ENCODE measurements around the gene DBX1. TPM values are rescaled to one million over a fixed set of nuclear protein-coding genes. Genes with fewer than 3 reads are reported as not detected.

The DBX1 gene, protein sequence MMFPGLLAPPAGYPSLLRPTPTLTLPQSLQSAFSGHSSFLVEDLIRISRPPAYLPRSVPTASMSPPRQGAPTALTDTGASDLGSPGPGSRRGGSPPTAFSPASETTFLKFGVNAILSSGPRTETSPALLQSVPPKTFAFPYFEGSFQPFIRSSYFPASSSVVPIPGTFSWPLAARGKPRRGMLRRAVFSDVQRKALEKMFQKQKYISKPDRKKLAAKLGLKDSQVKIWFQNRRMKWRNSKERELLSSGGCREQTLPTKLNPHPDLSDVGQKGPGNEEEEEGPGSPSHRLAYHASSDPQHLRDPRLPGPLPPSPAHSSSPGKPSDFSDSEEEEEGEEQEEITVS
- total RNA-seq (not detected), polyA plus RNA-seq (not detected)

DNA sequence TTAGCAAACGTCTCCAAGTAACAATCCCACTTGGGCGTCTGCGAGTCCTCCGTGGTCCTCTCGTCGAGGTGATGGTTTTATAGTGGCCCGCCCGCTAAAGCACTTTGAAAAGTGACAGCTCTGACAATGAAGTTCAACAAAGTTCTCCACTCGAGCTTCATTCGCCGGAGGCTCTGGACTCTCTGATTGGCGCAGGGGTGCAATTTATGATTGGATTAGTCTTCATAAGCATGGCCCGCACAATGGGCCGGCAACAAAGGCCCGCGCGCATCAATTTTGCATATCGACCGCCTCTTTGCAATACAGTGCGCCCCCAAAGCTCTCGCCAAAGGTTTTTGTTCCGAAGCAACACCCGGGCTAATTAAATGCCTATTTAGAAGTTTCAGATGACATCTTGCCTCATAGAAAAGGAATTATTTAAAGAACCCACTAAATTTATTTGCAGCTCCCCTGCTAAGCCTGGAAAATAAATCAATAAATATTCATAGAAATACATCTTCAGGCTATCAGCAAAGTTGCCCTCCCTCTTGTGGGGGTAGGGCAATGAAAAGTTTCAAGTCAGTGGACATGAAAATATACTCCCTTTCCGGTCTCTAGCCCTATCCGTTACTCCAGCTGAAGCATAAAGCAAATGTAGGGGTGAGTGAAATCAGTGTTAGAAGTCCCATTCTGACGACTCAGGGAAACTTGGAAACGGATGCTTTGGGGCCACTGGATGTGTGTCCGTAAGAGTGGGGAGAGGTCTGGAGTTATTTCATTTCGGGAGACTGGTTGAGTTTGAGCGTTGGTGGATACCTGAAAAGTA lies at the start of gene DBX1:
TSS of gene DBX1 (minus strand) at position 51 of the 805 bp plus-strand sequence. CDS start 151 bp downstream, outside the sequence.
- no peak within 1 kb of the TSS for H3K27ac ChIP-seq (ENCODE audit: low read depth, low read length)
- ChIA-PET CTCF (ENCODE audit: partially characterized antibody) (no interaction called here), POLR2A (ENCODE audit: partially characterized antibody) (no interaction called here)
- H3K9me3 ChIP-seq (ENCODE audit: control insufficient read depth in 1 of 2, low read length in 2 of 2), result no peaks in the 10 kb centered on the region
- H3K4me1 Mint-ChIP-seq, result peaks cover 24 to 65% (median 35%) of the 10 kb centered on the region in 4 donors
- intact Hi-C loops (cut with micrococcal nuclease), result no loop called here
- H3K4me3 Mint-ChIP-seq, result peak within 1 kb of the TSS; percentile 24 to 65 (median 39)
- peaks cover 61 to 71% of the 10 kb centered on the region in 2 donors for H3K27me3 Mint-ChIP-seq
- no peaks in the 10 kb centered on the region for H3K36me3 ChIP-seq (ENCODE audit: insufficient read depth, low read length)
- no peak within 1 kb of the TSS for H3K4me3 ChIP-seq (ENCODE audit: low read length in 2 of 2)
- peak within 1 kb of the TSS in 6 of 7 donors; percentile 42 to 95 (median 79) for H3K27ac Mint-ChIP-seq
- H3K9me3 Mint-ChIP-seq, result peaks cover 0 to 46% (median 26%) of the 10 kb centered on the region in 8 donors
- H3K36me3 Mint-ChIP-seq, result peaks cover 0 to 3% of the 10 kb centered on the region in 2 donors
- peaks cover 67% of the 10 kb centered on the region for H3K27me3 ChIP-seq (ENCODE audit: insufficient read depth, low read length)
- DNase-seq, result peak in 2 of 5 donors; percentile 0 to 5
- H3K4me1 ChIP-seq (ENCODE audit: insufficient read depth, low read length), result peaks cover 29% of the 10 kb centered on the region

DNA sequence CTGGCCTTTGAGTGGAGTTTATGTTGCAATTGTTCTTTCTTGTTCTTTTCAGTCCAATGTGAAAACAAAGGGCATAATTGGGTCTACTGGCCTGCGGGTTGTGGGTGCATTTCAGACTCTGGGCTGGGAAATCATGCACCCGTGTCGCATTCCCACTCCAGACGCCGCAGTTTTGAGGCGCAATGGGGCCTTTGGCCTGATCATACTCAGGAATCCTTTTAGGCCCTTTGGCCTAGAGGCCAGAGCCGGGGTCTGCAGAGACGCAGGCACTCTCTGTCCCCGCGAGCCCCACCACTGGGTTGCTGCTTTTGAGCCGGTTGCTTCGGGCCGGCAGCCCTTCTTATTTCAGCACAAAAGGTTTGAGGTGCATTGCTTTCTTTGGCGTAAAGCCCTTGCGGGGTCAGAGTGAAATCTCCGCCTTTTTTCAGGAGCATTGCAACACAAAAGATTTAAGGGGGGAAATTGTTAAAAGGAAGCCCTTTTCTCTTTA lies 48.4 kb upstream of the DBX1 start:
- POLR2A ChIA-PET (ENCODE audit: partially characterized antibody), result no interaction called here
- no peak for DNase-seq
- H3K4me1 Mint-ChIP-seq, result peaks cover 0 to 4% (median 2%) of the 10 kb centered on the region in 4 donors
- intact Hi-C loops (cut with micrococcal nuclease), result no loop called here
- H3K4me3 ChIP-seq (ENCODE audit: low read length in 2 of 2), result no peak overlapping the region
- H3K9me3 Mint-ChIP-seq, result peaks cover 0 to 8% (median 2%) of the 10 kb centered on the region in 8 donors
- no peaks in the 10 kb centered on the region for H3K9me3 ChIP-seq (ENCODE audit: control insufficient read depth in 1 of 2, low read length in 2 of 2)
- no peak overlapping the region for H3K27ac ChIP-seq (ENCODE audit: low read depth, low read length)
- H3K27me3 Mint-ChIP-seq, result peaks cover 28 to 42% of the 10 kb centered on the region in 2 donors
- no peak overlapping the region for H3K27ac Mint-ChIP-seq
- peaks cover 12% of the 10 kb centered on the region for H3K27me3 ChIP-seq (ENCODE audit: insufficient read depth, low read length)
- CTCF ChIA-PET (ENCODE audit: partially characterized antibody), result no interaction called here
- H3K36me3 ChIP-seq (ENCODE audit: insufficient read depth, low read length), result no peaks in the 10 kb centered on the region
- H3K4me1 ChIP-seq (ENCODE audit: insufficient read depth, low read length), result no peaks in the 10 kb centered on the region
- no peak overlapping the region for H3K4me3 Mint-ChIP-seq
- H3K36me3 Mint-ChIP-seq, result no peaks in the 10 kb centered on the region

DNA sequence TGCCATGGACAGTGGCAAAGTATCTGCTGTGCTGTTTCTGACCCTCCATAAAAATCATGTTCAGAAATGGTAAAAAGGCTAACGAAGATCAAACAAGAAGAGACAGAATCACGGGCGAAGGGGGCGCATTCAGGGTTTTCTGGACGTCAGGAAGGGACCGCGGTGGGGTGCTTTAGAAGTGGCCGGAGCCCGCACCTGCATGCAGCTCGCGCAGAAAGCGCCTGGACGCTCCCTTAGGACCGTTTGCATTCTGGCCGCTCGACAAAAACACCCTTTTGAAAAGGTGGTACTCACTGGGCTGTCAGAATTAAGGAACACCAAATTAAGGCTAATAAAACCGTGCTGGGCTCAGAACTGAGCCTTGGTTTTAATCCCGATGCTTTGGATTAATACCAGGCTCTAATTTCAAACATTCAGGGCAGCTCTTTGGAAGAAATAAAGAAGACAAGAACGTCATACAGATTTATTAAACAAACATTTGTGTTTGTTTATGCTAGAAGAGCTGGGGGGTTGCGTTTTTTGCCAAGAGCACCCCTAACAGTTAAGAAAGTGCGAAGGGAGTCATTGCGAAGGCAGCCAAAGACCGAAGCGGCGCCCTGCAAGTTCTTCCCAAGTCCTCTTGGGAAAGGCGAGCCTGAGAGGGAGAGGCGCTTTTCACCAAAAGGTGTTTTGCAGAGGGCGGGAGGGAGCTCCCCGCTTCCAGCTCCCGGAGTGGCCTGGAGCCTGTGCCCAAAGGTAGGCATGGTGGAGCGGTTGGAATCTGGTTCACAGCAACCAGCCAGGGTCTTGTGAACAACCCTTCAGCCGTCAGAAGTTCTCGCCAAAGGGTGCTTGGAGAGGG lies 47.7 kb upstream of the DBX1 start:
- Histone ChIP-seq H3K9me3 (ENCODE audit: control insufficient read depth in 1 of 2, low read length in 2 of 2) (no peaks in the 10 kb centered on the region), H3K36me3 (ENCODE audit: insufficient read depth, low read length) (no peaks in the 10 kb centered on the region), H3K27ac (ENCODE audit: low read depth, low read length) (no peak overlapping the region), H3K4me3 (ENCODE audit: low read length in 2 of 2) (no peak overlapping the region), H3K4me1 (ENCODE audit: insufficient read depth, low read length) (no peaks in the 10 kb centered on the region), H3K27me3 (ENCODE audit: insufficient read depth, low read length) (peaks cover 12% of the 10 kb centered on the region)
- DNase-seq, result no peak
- ChIA-PET CTCF (ENCODE audit: partially characterized antibody) (no interaction called here), POLR2A (ENCODE audit: partially characterized antibody) (no interaction called here)
- Mint-ChIP-seq H3K27ac (no peak overlapping the region), H3K9me3 (peaks cover 0 to 8% (median 3%) of the 10 kb centered on the region in 8 donors), H3K4me1 (peaks cover 0 to 4% (median 2%) of the 10 kb centered on the region in 4 donors), H3K27me3 (peaks cover 31 to 47% of the 10 kb centered on the region in 2 donors), H3K4me3 (peak overlapping the region in 2 of 8 donors; percentile 9 to 11), H3K36me3 (no peaks in the 10 kb centered on the region)
- intact Hi-C loops (cut with micrococcal nuclease), result no loop called here

DNA sequence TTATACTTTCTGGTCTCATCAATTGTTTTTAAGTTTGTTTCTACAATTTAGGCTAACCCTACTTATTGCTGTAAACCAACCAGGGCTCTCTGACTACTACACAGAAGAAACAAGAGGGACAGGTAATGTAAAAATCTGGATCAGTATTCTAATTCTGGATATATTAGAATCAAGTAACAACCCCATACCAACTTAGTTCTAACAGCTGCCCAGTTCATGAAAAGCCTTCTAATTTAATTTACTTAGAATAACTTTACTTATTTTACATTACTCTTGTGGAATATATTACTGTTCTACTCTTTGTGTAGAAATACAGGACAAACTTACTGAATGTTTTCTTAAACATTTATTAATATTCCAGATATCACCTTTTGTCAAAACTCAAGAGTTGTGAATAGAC lies 45.5 kb upstream of the DBX1 start:
- Mint-ChIP-seq H3K4me3 (no peak overlapping the region), H3K27ac (no peak overlapping the region), H3K27me3 (peaks cover 31 to 47% of the 10 kb centered on the region in 2 donors), H3K36me3 (no peaks in the 10 kb centered on the region), H3K9me3 (peaks cover 0 to 8% (median 3%) of the 10 kb centered on the region in 8 donors), H3K4me1 (peaks cover 0 to 4% (median 2%) of the 10 kb centered on the region in 4 donors)
- Histone ChIP-seq H3K27ac (ENCODE audit: low read depth, low read length) (no peak overlapping the region), H3K4me3 (ENCODE audit: low read length in 2 of 2) (no peak overlapping the region), H3K9me3 (ENCODE audit: control insufficient read depth in 1 of 2, low read length in 2 of 2) (no peaks in the 10 kb centered on the region), H3K4me1 (ENCODE audit: insufficient read depth, low read length) (no peaks in the 10 kb centered on the region), H3K27me3 (ENCODE audit: insufficient read depth, low read length) (peaks cover 12% of the 10 kb centered on the region), H3K36me3 (ENCODE audit: insufficient read depth, low read length) (no peaks in the 10 kb centered on the region)
- no peak for DNase-seq
- ChIA-PET POLR2A (ENCODE audit: partially characterized antibody) (no interaction called here), CTCF (ENCODE audit: partially characterized antibody) (no interaction called here)
- intact Hi-C loops (cut with micrococcal nuclease), result no loop called here

DNA sequence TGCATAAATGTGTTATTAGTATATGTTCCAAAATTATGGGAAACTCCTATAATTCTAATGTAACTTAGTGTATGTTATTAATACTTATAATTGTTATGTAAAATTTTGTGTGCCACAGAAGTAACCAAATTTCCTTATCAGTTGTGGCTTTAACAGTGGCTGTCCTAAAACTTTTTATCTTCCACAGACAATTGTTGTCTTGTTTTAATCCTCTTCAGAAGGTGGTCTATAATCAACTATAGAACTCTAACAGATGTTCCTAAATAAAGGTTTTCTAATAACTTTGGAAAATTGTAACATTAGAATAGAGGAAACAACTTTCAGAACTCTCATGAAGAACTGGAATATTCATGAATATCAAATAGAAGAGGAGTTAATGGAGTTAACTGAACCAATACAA lies 44.4 kb upstream of the DBX1 start:
- intact Hi-C loops (cut with micrococcal nuclease), result no loop called here
- Mint-ChIP-seq H3K4me3 (no peak overlapping the region), H3K27ac (no peak overlapping the region), H3K27me3 (peaks cover 30 to 44% of the 10 kb centered on the region in 2 donors), H3K4me1 (peaks cover 0 to 4% (median 2%) of the 10 kb centered on the region in 4 donors), H3K36me3 (no peaks in the 10 kb centered on the region), H3K9me3 (peaks cover 0 to 8% (median 3%) of the 10 kb centered on the region in 8 donors)
- no peak for DNase-seq
- Histone ChIP-seq H3K9me3 (ENCODE audit: control insufficient read depth in 1 of 2, low read length in 2 of 2) (no peaks in the 10 kb centered on the region), H3K4me1 (ENCODE audit: insufficient read depth, low read length) (no peaks in the 10 kb centered on the region), H3K36me3 (ENCODE audit: insufficient read depth, low read length) (no peaks in the 10 kb centered on the region), H3K4me3 (ENCODE audit: low read length in 2 of 2) (no peak overlapping the region), H3K27ac (ENCODE audit: low read depth, low read length) (no peak overlapping the region), H3K27me3 (ENCODE audit: insufficient read depth, low read length) (peaks cover 15% of the 10 kb centered on the region)
- POLR2A ChIA-PET (ENCODE audit: partially characterized antibody), result no interaction called here
- CTCF ChIA-PET (ENCODE audit: partially characterized antibody), result no interaction called here

DNA sequence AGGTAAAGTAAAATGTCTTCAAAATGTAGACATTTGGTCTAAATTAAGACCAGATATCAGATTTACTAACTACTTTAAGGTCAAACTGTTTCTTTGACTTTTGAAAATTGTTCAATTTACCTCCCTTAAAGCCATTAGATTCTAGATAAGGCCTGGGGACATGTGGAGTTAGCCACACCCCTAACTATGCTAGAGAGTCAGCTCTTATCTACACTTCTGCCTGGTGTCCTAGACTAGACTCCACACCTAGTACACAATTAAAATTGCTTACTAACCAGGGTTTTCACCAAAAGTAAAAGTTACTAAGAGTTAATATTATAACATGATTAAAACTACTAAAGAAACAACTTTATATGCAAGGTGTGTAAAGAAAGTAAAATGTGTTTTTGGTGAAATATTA lies 43.6 kb upstream of the DBX1 start:
- H3K36me3 Mint-ChIP-seq, result no peaks in the 10 kb centered on the region
- no peak overlapping the region for H3K4me3 Mint-ChIP-seq
- intact Hi-C loops (cut with micrococcal nuclease), result no loop called here
- ChIA-PET POLR2A (ENCODE audit: partially characterized antibody) (no interaction called here), CTCF (ENCODE audit: partially characterized antibody) (no interaction called here)
- no peak overlapping the region for H3K27ac Mint-ChIP-seq
- H3K4me1 ChIP-seq (ENCODE audit: insufficient read depth, low read length), result no peaks in the 10 kb centered on the region
- H3K27ac ChIP-seq (ENCODE audit: low read depth, low read length), result no peak overlapping the region
- H3K27me3 ChIP-seq (ENCODE audit: insufficient read depth, low read length), result peaks cover 15% of the 10 kb centered on the region
- H3K4me3 ChIP-seq (ENCODE audit: low read length in 2 of 2), result no peak overlapping the region
- DNase-seq, result no peak
- H3K27me3 Mint-ChIP-seq, result peaks cover 22 to 37% of the 10 kb centered on the region in 2 donors
- no peaks in the 10 kb centered on the region for H3K36me3 ChIP-seq (ENCODE audit: insufficient read depth, low read length)
- peaks cover 0 to 4% (median 2%) of the 10 kb centered on the region in 4 donors for H3K4me1 Mint-ChIP-seq
- H3K9me3 Mint-ChIP-seq, result peaks cover 0 to 8% (median 2%) of the 10 kb centered on the region in 8 donors
- H3K9me3 ChIP-seq (ENCODE audit: control insufficient read depth in 1 of 2, low read length in 2 of 2), result no peaks in the 10 kb centered on the region

All from CD4-positive, alpha-beta memory T cell (primary cell).